ENCODE measurements around the gene NEK10. TPM values are rescaled to one million over a fixed set of nuclear protein-coding genes. Genes with fewer than 3 reads are reported as not detected.

Gene NEK10
- total RNA-seq, 1 donor from 2014 or later: not detected

DNA sequence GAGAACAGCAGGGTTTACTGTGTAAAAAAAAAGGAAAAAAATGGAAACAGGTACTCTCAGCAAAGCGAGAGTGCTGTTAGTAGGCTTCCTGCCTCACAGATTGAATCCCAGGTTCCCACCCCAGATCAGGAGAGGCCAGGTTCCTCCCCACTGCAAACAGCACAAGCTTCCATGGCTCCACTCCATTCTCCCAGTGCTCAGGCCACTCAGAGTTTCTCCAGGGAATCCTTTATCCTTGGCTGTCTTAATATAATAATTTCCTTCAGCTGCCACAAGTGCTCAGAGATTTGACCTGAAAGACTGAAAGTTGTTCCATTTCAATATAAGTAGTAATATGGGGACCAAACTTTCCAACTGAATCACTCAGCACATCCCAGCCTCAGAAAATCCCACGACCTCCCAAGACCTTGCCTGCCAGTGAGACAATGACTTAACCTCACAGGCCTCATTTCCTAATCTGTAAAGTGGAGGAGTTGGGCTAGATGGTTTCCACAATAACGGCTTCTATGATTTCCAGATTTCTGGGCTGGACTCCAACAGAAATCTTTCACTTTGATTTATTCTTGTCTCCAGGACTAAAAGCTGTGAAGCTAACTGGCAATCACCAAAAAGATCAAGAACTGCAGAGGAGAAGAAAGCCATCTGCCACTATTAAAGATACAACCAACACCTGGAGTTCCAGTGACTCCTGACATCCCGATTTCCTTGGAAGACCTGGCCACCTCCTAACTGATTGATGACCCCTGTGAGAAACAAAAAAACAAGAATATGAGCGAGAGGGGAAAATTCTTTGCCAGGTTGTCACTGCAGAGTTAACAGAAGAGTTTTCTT is 289.5 kb downstream of the NEK10 start:
- H3K9me3 ChIP-seq: no peaks in the 10 kb centered on the region
- TF ChIP-seq POLR2AphosphoS5 (IDR thresholded peaks at IDR 0.05; ENCODE audit: insufficient read depth in 1 of 2, low read depth in 1 of 2): no peak
- TF ChIP-seq POLR2A (IDR thresholded peaks at IDR 0.05): no peak
- TF ChIP-seq, protein P1, sequence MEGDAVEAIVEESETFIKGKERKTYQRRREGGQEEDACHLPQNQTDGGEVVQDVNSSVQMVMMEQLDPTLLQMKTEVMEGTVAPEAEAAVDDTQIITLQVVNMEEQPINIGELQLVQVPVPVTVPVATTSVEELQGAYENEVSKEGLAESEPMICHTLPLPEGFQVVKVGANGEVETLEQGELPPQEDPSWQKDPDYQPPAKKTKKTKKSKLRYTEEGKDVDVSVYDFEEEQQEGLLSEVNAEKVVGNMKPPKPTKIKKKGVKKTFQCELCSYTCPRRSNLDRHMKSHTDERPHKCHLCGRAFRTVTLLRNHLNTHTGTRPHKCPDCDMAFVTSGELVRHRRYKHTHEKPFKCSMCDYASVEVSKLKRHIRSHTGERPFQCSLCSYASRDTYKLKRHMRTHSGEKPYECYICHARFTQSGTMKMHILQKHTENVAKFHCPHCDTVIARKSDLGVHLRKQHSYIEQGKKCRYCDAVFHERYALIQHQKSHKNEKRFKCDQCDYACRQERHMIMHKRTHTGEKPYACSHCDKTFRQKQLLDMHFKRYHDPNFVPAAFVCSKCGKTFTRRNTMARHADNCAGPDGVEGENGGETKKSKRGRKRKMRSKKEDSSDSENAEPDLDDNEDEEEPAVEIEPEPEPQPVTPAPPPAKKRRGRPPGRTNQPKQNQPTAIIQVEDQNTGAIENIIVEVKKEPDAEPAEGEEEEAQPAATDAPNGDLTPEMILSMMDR (IDR thresholded peaks at IDR 0.05): no peak
- intact Hi-C loops (cut with DNase I): no loop called here
- DNase-seq (ENCODE audit: extremely low spot score in 2 of 2): no peak
- no peak overlapping the region for H3K27ac ChIP-seq
- no peak overlapping the region for H3K4me3 ChIP-seq
- H3K36me3 ChIP-seq: no peaks in the 10 kb centered on the region
- H3K4me1 ChIP-seq: peaks cover 7% of the 10 kb centered on the region
- H3K27me3 ChIP-seq: no peaks in the 10 kb centered on the region

DNA sequence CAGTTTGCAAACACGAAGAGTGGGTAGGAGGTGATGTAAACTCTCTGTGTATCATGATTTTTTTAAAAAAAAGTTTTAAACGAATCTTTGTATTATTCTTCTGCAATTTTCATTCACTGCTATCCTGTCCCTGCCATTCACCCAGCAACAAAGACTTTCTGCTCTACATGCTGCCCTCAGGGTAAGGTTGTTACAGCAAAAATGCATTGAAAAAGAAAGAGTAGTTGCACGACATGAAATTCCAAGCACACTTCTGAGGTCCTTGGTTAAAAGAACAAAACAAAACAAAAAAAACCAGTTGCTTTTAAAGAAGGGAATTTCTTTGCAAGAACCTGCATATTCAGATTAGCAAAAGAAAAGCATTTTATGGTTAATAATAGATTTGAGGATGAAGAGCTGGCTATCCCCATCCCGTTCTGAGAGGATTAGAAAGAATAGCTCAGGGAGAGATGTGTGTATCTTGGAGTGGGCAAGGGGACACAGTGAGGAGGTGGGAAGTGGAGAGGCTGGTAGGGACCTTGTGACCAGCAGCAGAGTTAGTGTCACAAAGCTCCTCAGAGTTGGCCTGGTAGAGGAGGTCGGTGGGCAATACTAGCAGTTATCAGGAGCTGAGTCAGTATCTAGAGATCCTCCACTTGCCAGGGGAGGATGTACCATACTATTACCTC is 290.8 kb downstream of the NEK10 start:
- no peak for DNase-seq (ENCODE audit: extremely low spot score in 2 of 2)

DNA sequence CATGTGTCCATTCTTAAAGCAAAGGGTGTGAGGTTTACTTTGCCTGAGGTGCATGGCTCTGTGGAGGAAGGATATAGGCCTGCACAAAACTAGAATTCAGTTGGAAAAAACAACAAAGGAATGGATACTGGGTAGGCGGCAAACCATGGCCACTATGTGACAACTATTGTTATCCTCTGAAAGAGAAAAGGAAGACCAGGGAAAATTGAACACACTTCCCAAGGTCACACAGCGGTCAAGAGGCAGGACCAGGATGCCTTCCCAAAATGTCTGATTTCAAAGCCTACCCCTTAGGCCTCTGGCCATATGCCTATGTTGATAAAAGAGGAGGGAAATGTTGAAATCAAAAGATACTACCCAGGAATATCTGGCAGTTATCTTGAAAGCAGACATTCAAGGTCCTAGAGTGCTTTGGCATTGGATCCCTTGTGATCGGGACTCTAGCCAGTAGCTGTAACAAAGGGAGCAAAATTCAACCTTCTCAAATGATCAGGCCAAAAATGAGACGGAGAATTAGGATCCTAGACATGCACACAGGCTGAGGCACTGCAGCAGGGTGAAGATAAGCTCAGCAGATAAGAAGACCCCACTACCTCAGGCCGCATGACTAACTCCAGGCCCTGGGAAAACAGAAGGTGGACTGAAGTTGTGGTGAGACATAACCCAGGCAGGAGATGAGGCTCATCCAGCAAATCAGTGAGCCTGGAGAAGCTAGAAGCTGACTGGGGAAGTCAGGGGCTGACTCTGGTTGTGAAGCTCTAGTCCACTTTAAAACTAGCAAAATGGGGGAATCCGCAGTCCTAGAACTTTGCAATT is 292.2 kb downstream of the NEK10 start:
- no peaks in the 10 kb centered on the region for H3K36me3 ChIP-seq
- intact Hi-C loops (cut with DNase I): no loop called here
- no peaks in the 10 kb centered on the region for H3K9me3 ChIP-seq
- TF ChIP-seq POLR2AphosphoS5 (IDR thresholded peaks at IDR 0.05; ENCODE audit: insufficient read depth in 1 of 2, low read depth in 1 of 2): no peak
- TF ChIP-seq, protein P1 (IDR thresholded peaks at IDR 0.05): no peak
- no peak for TF ChIP-seq POLR2A (IDR thresholded peaks at IDR 0.05)
- H3K27me3 ChIP-seq: no peaks in the 10 kb centered on the region
- no peak overlapping the region for H3K27ac ChIP-seq
- no peak for DNase-seq (ENCODE audit: extremely low spot score in 2 of 2)
- H3K4me1 ChIP-seq: peaks cover 7% of the 10 kb centered on the region
- no peak overlapping the region for H3K4me3 ChIP-seq

More for the DNA sequence above, 290.8 kb downstream of the NEK10 start:
- H3K27me3 ChIP-seq: no peaks in the 10 kb centered on the region
- intact Hi-C loops (cut with DNase I): no loop called here
- H3K36me3 ChIP-seq: no peaks in the 10 kb centered on the region
- peaks cover 7% of the 10 kb centered on the region for H3K4me1 ChIP-seq
- no peaks in the 10 kb centered on the region for H3K9me3 ChIP-seq
- no peak overlapping the region for H3K4me3 ChIP-seq
- H3K27ac ChIP-seq: no peak overlapping the region
- TF ChIP-seq POLR2AphosphoS5 (IDR thresholded peaks at IDR 0.05; ENCODE audit: insufficient read depth in 1 of 2, low read depth in 1 of 2) (no peak), POLR2A (IDR thresholded peaks at IDR 0.05) (no peak)
- TF ChIP-seq, protein P1 (IDR thresholded peaks at IDR 0.05): no peak

DNA sequence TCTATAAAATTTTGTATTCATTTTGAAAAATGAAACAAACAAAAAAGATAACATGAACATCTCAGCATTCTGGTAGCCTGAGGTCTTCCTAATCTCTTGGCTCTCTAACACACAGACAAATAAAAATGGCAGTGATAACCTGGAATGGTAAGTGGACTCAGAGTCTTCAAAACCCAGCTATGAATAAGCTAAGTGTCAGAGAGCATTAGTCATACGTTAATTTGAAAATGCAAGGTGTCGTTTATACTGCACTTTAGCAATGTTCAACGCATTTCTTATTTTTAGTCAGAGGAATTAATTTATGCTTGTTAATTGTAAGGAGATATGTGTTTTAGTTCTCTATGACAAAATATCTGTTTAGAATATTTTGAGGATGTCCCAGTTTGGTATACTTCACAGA is 294.3 kb downstream of the NEK10 start:
- H3K4me3 ChIP-seq: no peak overlapping the region
- no peaks in the 10 kb centered on the region for H3K27me3 ChIP-seq
- no peaks in the 10 kb centered on the region for H3K9me3 ChIP-seq
- H3K36me3 ChIP-seq: no peaks in the 10 kb centered on the region
- no peak for TF ChIP-seq POLR2AphosphoS5 (IDR thresholded peaks at IDR 0.05; ENCODE audit: insufficient read depth in 1 of 2, low read depth in 1 of 2)
- TF ChIP-seq, protein P1 (IDR thresholded peaks at IDR 0.05): no peak
- TF ChIP-seq POLR2A (IDR thresholded peaks at IDR 0.05): no peak
- H3K4me1 ChIP-seq: peaks cover 5% of the 10 kb centered on the region
- intact Hi-C loops (cut with DNase I): no loop called here
- no peak for DNase-seq (ENCODE audit: extremely low spot score in 2 of 2)
- H3K27ac ChIP-seq: no peak overlapping the region
